T-cell (primary cell): ENCODE data around the gene PNKD. TPM values are rescaled to one million over a fixed set of nuclear protein-coding genes. Genes with fewer than 3 reads are reported as not detected.

Experiments
- ATAC-seq, 4 experiments: fragments of 200-7000 bp in 3 of 4; fragments of 150-1000 bp in 1 of 4; cut with Tn5 transposase; replicated peaks in 1 of 4; 1 replicate in 3 of 4; 2 replicates in 1 of 4; pipeline ENCODE4 v1.10.0; 2021; ENCODE audit warnings: moderate library complexity in 3 of 4, mild to moderate bottlenecking in 2 of 4, moderate number of reproducible peaks in 1 of 4
- CTCF ChIA-PET, 2 donors: fragments of 300-600 bp; sonication (Branson Sonifier 250); formaldehyde crosslinking; loops; one replicate each; lab custom pipeline; 2022; ENCODE audit warnings: antibody characterized with exemption in 2 of 2; lab: Charles Lee
- POLR2A ChIA-PET, 2 donors: fragments of 300-600 bp; sonication (Branson Sonifier 250); formaldehyde crosslinking; loops; one replicate each; lab custom pipeline; 2022; ENCODE audit warnings: antibody characterized with exemption in 2 of 2; lab: Charles Lee
- DNase-seq, 35 experiments: peaks; one replicate each; pipeline versions ENCODE4 v3.0.0 to v3.0.0-alpha.2; 2013 to 2023
- H3K27ac ChIP-seq: one replicate; pipeline ENCODE4 v1.5.1; 2013; ENCODE audit warnings: low read length
- H3K27me3 ChIP-seq, 2 experiments: replicated peaks in 1 of 2; 1 replicate in 1 of 2; 2 replicates in 1 of 2; pipeline versions ENCODE4 v1.6.1 to v1.7.0; 2013; ENCODE audit warnings: low read length in 1 of 2, mixed read lengths in 1 of 2; ENCODE audit not compliant: control insufficient read depth in 2 of 2, insufficient read depth in 2 of 2; ENCODE audit errors: extremely low read depth in 1 of 2
- H3K36me3 ChIP-seq, 2 donors: 1 replicate in 1 of 2; 2 replicates in 1 of 2; pipeline versions ENCODE4 v1.6.1 to v1.7.0; 2013; ENCODE audit warnings: low read length in 1 of 2; ENCODE audit not compliant: control insufficient read depth in 2 of 2, insufficient read depth in 1 of 2; ENCODE audit errors: extremely low read depth in 1 of 2
- H3K4me1 ChIP-seq, 2 experiments: 1 replicate in 1 of 2; 2 replicates in 1 of 2; pipeline versions ENCODE4 v1.6.1 to v1.7.0; 2013; ENCODE audit warnings: low read length in 2 of 2, mixed read lengths in 1 of 2; ENCODE audit not compliant: insufficient read depth in 2 of 2, control insufficient read depth in 1 of 2; ENCODE audit errors: extremely low read depth in 1 of 2
- H3K4me3 ChIP-seq, 2 donors: 1 replicate in 1 of 2; 2 replicates in 1 of 2; pipeline versions ENCODE4 v1.5.1 to v1.7.0; 2013; ENCODE audit warnings: mild to moderate bottlenecking in 2 of 2, low read length in 1 of 2, moderate library complexity in 1 of 2; ENCODE audit not compliant: control insufficient read depth in 1 of 2; ENCODE audit errors: extremely low read depth in 1 of 2
- H3K9me3 ChIP-seq: 2 replicates; pipeline ENCODE4 v1.7.0; 2013
- H3K27ac Mint-ChIP-seq, 2 donors: one replicate each; pipeline ENCODE4 v1.8.0; 2020 to 2021; ENCODE audit warnings: mild to moderate bottlenecking in 2 of 2, mixed read lengths in 2 of 2
- H3K27me3 Mint-ChIP-seq, 2 donors: one replicate each; pipeline ENCODE4 v1.8.0; 2021 to 2022; ENCODE audit warnings: mixed read lengths in 2 of 2
- H3K36me3 Mint-ChIP-seq: one replicate; pipeline ENCODE4 v1.8.0; 2021; ENCODE audit warnings: mixed read lengths
- H3K4me1 Mint-ChIP-seq, 3 donors: one replicate each; pipeline ENCODE4 v1.8.0; 2020 to 2022; ENCODE audit warnings: mixed read lengths in 3 of 3, mild to moderate bottlenecking in 1 of 3
- H3K4me3 Mint-ChIP-seq, 3 donors: one replicate each; pipeline ENCODE4 v1.8.0; 2020 to 2022; ENCODE audit warnings: mild to moderate bottlenecking in 3 of 3, mixed read lengths in 3 of 3, moderate library complexity in 3 of 3
- H3K9me3 Mint-ChIP-seq, 3 donors: one replicate each; pipeline ENCODE4 v1.8.0; 2020 to 2022; ENCODE audit warnings: mixed read lengths in 3 of 3
- WGBS: methylation state at CpG from one replicate; pipeline ENCODE4 v1.1.5; 2013; ENCODE audit warnings: missing lambda C conversion rate; ENCODE audit not compliant: insufficient coverage; 5-methylcytosine and 5-hydroxymethylcytosine counted together
- total RNA-seq, 35 experiments: library from RNA in 6 of 35; stranded (reverse) in 6 of 35; fragments of 120-200 nt in 1 of 35; gene quantifications; one replicate each; pipeline versions ENCODE4 v1.2.1 to v1.2.4 and lab custom pipeline; 2013 to 2026

Gene PNKD
- total RNA-seq, 5 donors from 2014 or later (not counting 1 experiment from before 2014, with no cell fraction given): 17.4 to 33.1 (median 30.6) TPM

- Histone ChIP-seq H3K4me1 (peaks cover 0 to 8% of the 10 kb centered on the region in 2 experiments), H3K36me3 (no peaks in the 10 kb centered on the region), H3K27ac (no peak overlapping the region), H3K27me3 (peaks cover 0 to 7% of the 10 kb centered on the region in 2 experiments), H3K4me3 (no peak overlapping the region), H3K9me3 (no peaks in the 10 kb centered on the region)
- Mint-ChIP-seq H3K27ac (no peak overlapping the region), H3K9me3 (peaks cover 0 to 4% (median 4%) of the 10 kb centered on the region in 3 donors), H3K27me3 (no peaks in the 10 kb centered on the region), H3K4me3 (no peak overlapping the region), H3K4me1 (peaks cover 0 to 4% (median 2%) of the 10 kb centered on the region in 3 donors), H3K36me3 (no peaks in the 10 kb centered on the region)
- WGBS: 71% methylated on average over 11 of the region's 17 CpGs
- ATAC-seq (no peak), DNase-seq (no peak)
- POLR2A ChIA-PET: interaction anchor here in 1 of 2 donors (0.6 kb wide), 2 partner anchors 9 to 10 kb away, joined by 3 read pairs; no protein-coding TSS in a partner anchor
- CTCF ChIA-PET: interaction anchor here (0.6 to 4.4 kb wide), 24 partner anchors 30 to 245 kb away, joined by 3 to 31 read pairs (median 4); partner anchors contain the start of genes AAMP (in 1 of the 2) and PNKD (in 1 of the 2)
Observed at GRCh38 chr2:218357236-218358177, 87.2 kb downstream of the PNKD start.

- Histone ChIP-seq H3K36me3 (no peaks in the 10 kb centered on the region), H3K27ac (no peak overlapping the region), H3K27me3 (peaks cover 0 to 4% of the 10 kb centered on the region in 2 experiments), H3K4me1 (peaks cover 0 to 8% of the 10 kb centered on the region in 2 experiments), H3K9me3 (no peaks in the 10 kb centered on the region), H3K4me3 (no peak overlapping the region)
- POLR2A ChIA-PET: no interaction called here
- Mint-ChIP-seq H3K27me3 (no peaks in the 10 kb centered on the region), H3K9me3 (no peaks in the 10 kb centered on the region), H3K27ac (no peak overlapping the region), H3K4me1 (peaks cover 0 to 4% (median 2%) of the 10 kb centered on the region in 3 donors), H3K4me3 (no peak overlapping the region), H3K36me3 (no peaks in the 10 kb centered on the region)
- ATAC-seq (no peak), DNase-seq (no peak)
- CTCF ChIA-PET: interaction anchor here in 1 of 2 donors (1.1 kb wide), 1 partner anchor 58 kb away, joined by 9 read pairs; no protein-coding TSS in a partner anchor
- whole genome bisulfite sequencing: 91% methylated on average over 2 of the region's 4 CpGs
Observed at GRCh38 chr2:218360453-218360852, 90.1 kb downstream of the PNKD start.

DNA sequence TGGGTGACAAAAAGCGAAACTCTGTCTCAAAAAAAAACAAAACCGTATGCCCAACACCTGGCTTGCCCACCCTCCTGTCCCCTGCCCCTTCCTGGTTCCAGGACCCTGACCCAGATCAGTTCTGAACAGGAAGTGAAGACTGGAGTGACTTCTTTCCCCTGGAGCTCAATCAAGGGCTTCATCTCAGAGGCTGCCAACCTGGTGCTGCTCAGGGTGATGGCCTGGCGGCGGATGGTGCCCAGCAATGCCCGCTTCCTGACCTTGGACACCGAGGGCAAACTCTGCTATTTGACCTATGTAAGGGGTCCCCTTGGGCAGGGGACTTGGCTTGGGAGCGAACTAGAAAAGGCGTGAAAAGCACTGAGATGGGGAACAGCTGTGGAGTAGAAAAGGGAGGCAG lies 92.3 kb downstream of the PNKD start:
- H3K4me3 ChIP-seq: no peak overlapping the region
- Mint-ChIP-seq H3K4me1 (peaks cover 2 to 11% (median 5%) of the 10 kb centered on the region in 3 donors), H3K36me3 (no peaks in the 10 kb centered on the region), H3K27me3 (no peaks in the 10 kb centered on the region), H3K9me3 (no peaks in the 10 kb centered on the region), H3K4me3 (no peak overlapping the region), H3K27ac (no peak overlapping the region)
- DNase-seq: no peak
- no peaks in the 10 kb centered on the region for H3K36me3 ChIP-seq
- H3K9me3 ChIP-seq: no peaks in the 10 kb centered on the region
- peaks cover 2 to 9% of the 10 kb centered on the region in 2 experiments for H3K4me1 ChIP-seq
- ChIA-PET POLR2A (no interaction called here), CTCF (interaction anchor here in 1 of 2 donors (0.8 kb wide), 1 partner anchor 263 kb away, joined by 6 read pairs; no protein-coding TSS in a partner anchor)
- 78% methylated on average over 8 of the region's 8 CpGs for WGBS
- no peaks in the 10 kb centered on the region for H3K27me3 ChIP-seq
- ATAC-seq: no peak
- no peak overlapping the region for H3K27ac ChIP-seq

GRCh38 chr2:218363736-218364135 lies 93.4 kb downstream of the PNKD start:
- Histone ChIP-seq H3K4me3 (no peak overlapping the region), H3K27me3 (no peaks in the 10 kb centered on the region), H3K27ac (no peak overlapping the region), H3K4me1 (peaks cover 7 to 20% of the 10 kb centered on the region in 2 experiments), H3K36me3 (no peaks in the 10 kb centered on the region), H3K9me3 (no peaks in the 10 kb centered on the region)
- no peaks in the 10 kb centered on the region for H3K36me3 Mint-ChIP-seq
- H3K4me1 Mint-ChIP-seq: peaks cover 10 to 16% (median 13%) of the 10 kb centered on the region in 3 donors
- CTCF ChIA-PET: interaction anchor here in 1 of 2 donors (0.7 kb wide), 1 partner anchor 23 kb away, joined by 5 read pairs; no protein-coding TSS in a partner anchor
- WGBS: no CpG with 5 or more reads among the region's 3 CpGs
- DNase-seq: no peak
- POLR2A ChIA-PET: interaction anchor here in 1 of 2 donors (0.7 kb wide), 1 partner anchor 90 kb away, joined by 3 read pairs; no protein-coding TSS in a partner anchor
- no peak for ATAC-seq
- H3K4me3 Mint-ChIP-seq: no peak overlapping the region
- H3K27me3 Mint-ChIP-seq: no peaks in the 10 kb centered on the region
- no peaks in the 10 kb centered on the region for H3K9me3 Mint-ChIP-seq
- peak overlapping the region in 1 of 2 donors; percentile 48 for H3K27ac Mint-ChIP-seq

DNA sequence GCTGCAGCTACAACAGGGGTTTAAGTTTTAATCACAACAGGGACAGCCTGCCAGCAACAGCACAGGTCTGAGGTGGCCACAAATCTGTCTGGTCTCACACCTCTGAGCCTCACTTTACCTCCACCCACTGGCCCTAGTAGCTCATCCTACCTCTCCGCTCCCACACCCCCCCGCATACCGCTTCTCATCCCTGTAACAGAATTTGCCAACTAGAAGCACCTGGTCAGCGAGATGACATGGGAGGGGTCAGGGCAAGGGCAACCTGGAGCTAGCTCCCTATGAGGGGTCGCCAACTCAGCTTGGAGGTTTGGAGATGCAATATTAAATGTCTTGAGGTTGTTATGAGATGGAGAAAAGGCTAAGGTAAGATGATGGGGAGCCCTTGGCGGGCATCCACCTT lies 93.9 kb downstream of the PNKD start:
- Mint-ChIP-seq H3K27ac (peak overlapping the region; percentile 39 to 48), H3K9me3 (no peaks in the 10 kb centered on the region), H3K27me3 (no peaks in the 10 kb centered on the region), H3K4me3 (no peak overlapping the region), H3K4me1 (peaks cover 15 to 18% (median 17%) of the 10 kb centered on the region in 3 donors), H3K36me3 (no peaks in the 10 kb centered on the region)
- WGBS: no CpG with 5 or more reads among the region's 6 CpGs
- Histone ChIP-seq H3K27ac (no peak overlapping the region), H3K36me3 (no peaks in the 10 kb centered on the region), H3K9me3 (no peaks in the 10 kb centered on the region), H3K4me3 (no peak overlapping the region), H3K27me3 (no peaks in the 10 kb centered on the region), H3K4me1 (peaks cover 10 to 23% of the 10 kb centered on the region in 2 experiments)
- CTCF ChIA-PET: interaction anchor here in 1 of 2 donors (0.6 kb wide), 1 partner anchor 69 kb away, joined by 3 read pairs; no protein-coding TSS in a partner anchor
- POLR2A ChIA-PET: no interaction called here
- DNase-seq (no peak), ATAC-seq (no peak)
